Activated B cell treated with CpG ODN at 0.5 μM for 24 hours (primary cell): ENCODE measurements around the gene NAALADL2. TPM values are rescaled to one million over a fixed set of nuclear protein-coding genes. Genes with fewer than 3 reads are reported as not detected.

ENCODE experiments used
- ATAC-seq: fragments of 200-7000 bp; cut with Tn5 transposase; one replicate; pipeline ENCODE4 v1.10.0; 2021; ENCODE audit warnings: low read depth, mild to moderate bottlenecking, moderate library complexity
- CTCF ChIA-PET: fragments of 350-600 bp; sonication (Branson Sonifier 250); formaldehyde crosslinking; loops from one replicate; lab custom pipeline; 2021; ENCODE audit warnings: antibody characterized with exemption; lab: Charles Lee
- POLR2A ChIA-PET: fragments of 350-600 bp; sonication (Branson Sonifier 250); formaldehyde crosslinking; loops from one replicate; lab custom pipeline; 2021; ENCODE audit warnings: antibody characterized with exemption; lab: Charles Lee
- DNase-seq: peaks from one replicate; pipeline ENCODE4 v3.0.0; 2022
- H3K27ac Mint-ChIP-seq: one replicate; pipeline ENCODE4 v1.8.0; 2020; ENCODE audit warnings: mixed read lengths
- H3K27me3 Mint-ChIP-seq: one replicate; pipeline ENCODE4 v1.8.0; 2021; ENCODE audit warnings: mixed read lengths
- H3K36me3 Mint-ChIP-seq: one replicate; pipeline ENCODE4 v1.8.0; 2021; ENCODE audit warnings: low read depth, mixed read lengths
- H3K4me1 Mint-ChIP-seq: one replicate; pipeline ENCODE4 v1.8.0; 2021; ENCODE audit warnings: mixed read lengths
- H3K4me3 Mint-ChIP-seq: one replicate; pipeline ENCODE4 v1.8.0; 2020; ENCODE audit warnings: mild to moderate bottlenecking, mixed read lengths
- H3K9me3 Mint-ChIP-seq: one replicate; pipeline ENCODE4 v1.8.0; 2020; ENCODE audit warnings: mixed read lengths
- intact Hi-C: fragments of 100-400 bp; cut with micrococcal nuclease; formaldehyde crosslinking; loops from one replicate; pipeline ENCODE4 v1.15.1; 2024
- total RNA-seq: library from RNA; stranded (reverse); gene quantifications from 2 replicates; pipeline ENCODE4 v1.2.3, GENCODE V29; 2022
- TF ChIP-seq, protein P1 (sequence below): fragments of 200-600 bp; IDR thresholded peaks from one replicate; pipeline ENCODE4 v1.8.0; 2022; ENCODE audit warnings: antibody characterized with exemption, mild to moderate bottlenecking

Gene NAALADL2
- total RNA-seq, 1 donor from 2014 or later: not detected

DNA sequence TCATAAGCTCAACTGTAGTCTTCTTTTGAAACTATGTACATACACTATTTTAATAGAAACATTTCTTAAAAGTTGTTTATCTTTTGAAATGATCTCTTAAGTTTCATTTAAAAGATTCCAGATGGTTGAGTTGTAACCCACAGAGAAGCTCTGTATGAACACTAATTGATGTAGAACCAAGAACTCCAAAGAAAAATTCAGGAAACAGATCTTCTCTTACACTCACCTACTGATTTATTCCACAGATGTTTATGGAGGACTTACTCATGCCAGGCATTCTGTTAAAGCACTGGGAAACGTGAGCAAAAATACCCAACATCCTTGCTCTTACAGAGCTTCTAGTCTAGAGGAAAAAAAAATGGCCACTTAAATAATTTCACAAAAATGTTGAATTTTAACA, 551.1 kb downstream of the NAALADL2 start:
- POLR2A ChIA-PET: no interaction called here
- H3K27me3 Mint-ChIP-seq: no peaks in the 10 kb centered on the region
- ATAC-seq (no peak), DNase-seq (no peak)
- no peak overlapping the region for H3K4me3 Mint-ChIP-seq
- TF ChIP-seq, protein P1, sequence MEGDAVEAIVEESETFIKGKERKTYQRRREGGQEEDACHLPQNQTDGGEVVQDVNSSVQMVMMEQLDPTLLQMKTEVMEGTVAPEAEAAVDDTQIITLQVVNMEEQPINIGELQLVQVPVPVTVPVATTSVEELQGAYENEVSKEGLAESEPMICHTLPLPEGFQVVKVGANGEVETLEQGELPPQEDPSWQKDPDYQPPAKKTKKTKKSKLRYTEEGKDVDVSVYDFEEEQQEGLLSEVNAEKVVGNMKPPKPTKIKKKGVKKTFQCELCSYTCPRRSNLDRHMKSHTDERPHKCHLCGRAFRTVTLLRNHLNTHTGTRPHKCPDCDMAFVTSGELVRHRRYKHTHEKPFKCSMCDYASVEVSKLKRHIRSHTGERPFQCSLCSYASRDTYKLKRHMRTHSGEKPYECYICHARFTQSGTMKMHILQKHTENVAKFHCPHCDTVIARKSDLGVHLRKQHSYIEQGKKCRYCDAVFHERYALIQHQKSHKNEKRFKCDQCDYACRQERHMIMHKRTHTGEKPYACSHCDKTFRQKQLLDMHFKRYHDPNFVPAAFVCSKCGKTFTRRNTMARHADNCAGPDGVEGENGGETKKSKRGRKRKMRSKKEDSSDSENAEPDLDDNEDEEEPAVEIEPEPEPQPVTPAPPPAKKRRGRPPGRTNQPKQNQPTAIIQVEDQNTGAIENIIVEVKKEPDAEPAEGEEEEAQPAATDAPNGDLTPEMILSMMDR: no peak
- H3K4me1 Mint-ChIP-seq: no peaks in the 10 kb centered on the region
- intact Hi-C loops: no loop called here
- no peak overlapping the region for H3K27ac Mint-ChIP-seq
- CTCF ChIA-PET: no interaction called here
- H3K9me3 Mint-ChIP-seq: peaks cover 2% of the 10 kb centered on the region
- H3K36me3 Mint-ChIP-seq: no peaks in the 10 kb centered on the region

DNA sequence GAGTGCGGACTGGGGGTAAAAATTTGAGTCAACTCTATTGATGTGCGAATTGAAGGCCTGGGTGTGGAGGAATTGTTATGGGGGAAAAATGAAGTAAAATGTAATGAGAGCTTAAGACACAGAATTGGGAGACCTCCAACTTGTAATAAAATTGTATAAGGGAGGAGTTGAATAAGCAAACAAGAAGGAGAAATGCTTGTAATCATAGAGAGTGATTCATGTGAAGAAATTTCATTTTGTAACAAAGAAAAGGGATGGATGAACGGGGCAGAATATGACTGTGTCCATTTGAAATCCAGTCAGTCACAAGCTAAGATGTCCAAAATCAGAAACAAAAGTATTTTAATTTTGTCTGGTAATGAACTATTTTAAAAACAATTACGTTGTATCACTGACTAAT, 552.3 kb downstream of the NAALADL2 start:
- ATAC-seq (no peak), DNase-seq (no peak)
- Mint-ChIP-seq H3K27ac (no peak overlapping the region), H3K27me3 (no peaks in the 10 kb centered on the region), H3K36me3 (no peaks in the 10 kb centered on the region), H3K9me3 (no peaks in the 10 kb centered on the region), H3K4me1 (no peaks in the 10 kb centered on the region), H3K4me3 (no peak overlapping the region)
- TF ChIP-seq, protein P1: no peak
- POLR2A ChIA-PET: no interaction called here
- CTCF ChIA-PET: no interaction called here
- intact Hi-C loops: no loop called here

DNA sequence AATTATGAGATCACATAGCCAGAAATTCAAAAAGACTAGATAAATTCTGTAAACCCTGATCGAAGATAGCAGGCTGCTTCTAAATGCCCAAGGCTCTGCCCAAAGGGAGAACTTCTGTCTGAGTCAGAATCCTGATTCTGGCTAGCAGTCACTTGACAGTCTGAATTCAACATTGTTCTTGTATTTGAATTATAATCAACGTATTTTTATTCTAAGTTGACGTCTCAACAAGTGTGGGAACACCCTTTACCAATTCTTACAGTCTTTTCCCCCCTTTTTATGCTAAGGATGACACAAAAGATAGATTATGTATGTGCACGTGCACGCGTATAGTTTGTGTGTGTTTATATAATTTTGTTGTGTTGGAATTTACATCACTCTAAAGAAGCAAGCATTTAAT, 552.8 kb downstream of the NAALADL2 start:
- CTCF ChIA-PET: no interaction called here
- no peak for ATAC-seq
- POLR2A ChIA-PET: no interaction called here
- Mint-ChIP-seq H3K9me3 (no peaks in the 10 kb centered on the region), H3K4me1 (no peaks in the 10 kb centered on the region), H3K27ac (no peak overlapping the region), H3K27me3 (no peaks in the 10 kb centered on the region), H3K36me3 (no peaks in the 10 kb centered on the region), H3K4me3 (no peak overlapping the region)
- TF ChIP-seq, protein P1: no peak
- no peak for DNase-seq
- intact Hi-C loops: no loop called here

DNA sequence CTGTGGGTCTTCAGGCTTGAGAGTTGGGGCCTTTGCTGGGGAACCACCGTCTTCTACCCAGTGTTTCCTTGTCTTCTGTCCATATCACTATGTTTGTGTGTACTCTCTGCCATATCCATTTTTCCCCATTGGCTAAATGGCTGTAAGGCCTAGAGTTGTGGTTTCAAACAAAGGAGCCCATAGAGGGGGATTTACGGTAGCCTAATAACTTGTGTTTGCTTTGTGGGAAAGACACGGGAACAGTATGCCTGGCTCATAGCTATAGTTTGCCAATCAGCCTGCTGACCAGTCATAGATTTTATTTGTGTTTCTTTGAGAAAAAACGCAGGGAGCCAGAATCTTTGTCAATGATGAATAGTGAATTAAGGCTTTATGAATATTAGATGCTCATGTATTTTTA, 554.8 kb downstream of the NAALADL2 start:
- TF ChIP-seq, protein P1: no peak
- Mint-ChIP-seq H3K4me3 (no peak overlapping the region), H3K9me3 (no peaks in the 10 kb centered on the region), H3K27me3 (no peaks in the 10 kb centered on the region), H3K27ac (no peak overlapping the region), H3K4me1 (no peaks in the 10 kb centered on the region), H3K36me3 (no peaks in the 10 kb centered on the region)
- ChIA-PET CTCF (no interaction called here), POLR2A (no interaction called here)
- ATAC-seq: no peak
- intact Hi-C loops: no loop called here
- no peak for DNase-seq

DNA sequence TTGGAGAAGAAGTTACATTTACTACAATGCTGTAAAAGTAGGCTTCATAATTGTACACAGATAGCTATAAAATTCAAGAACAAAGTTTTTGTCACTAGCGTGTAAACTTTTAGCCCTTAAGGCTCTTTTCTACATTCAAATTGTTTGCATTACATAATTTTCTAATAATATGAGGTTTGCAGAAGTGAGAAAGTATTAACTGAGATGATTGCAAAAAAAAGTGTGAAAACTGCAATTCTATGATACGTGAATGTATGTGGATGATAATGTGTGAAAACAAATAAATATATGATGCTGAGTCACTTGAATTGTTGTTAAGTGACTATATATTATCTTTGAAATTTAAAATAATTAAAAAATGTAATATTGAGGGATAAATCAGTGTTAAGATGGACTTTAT, 557.5 kb downstream of the NAALADL2 start:
- DNase-seq (no peak), ATAC-seq (no peak)
- POLR2A ChIA-PET: no interaction called here
- no peaks in the 10 kb centered on the region for H3K27me3 Mint-ChIP-seq
- no peaks in the 10 kb centered on the region for H3K4me1 Mint-ChIP-seq
- no peaks in the 10 kb centered on the region for H3K36me3 Mint-ChIP-seq
- H3K27ac Mint-ChIP-seq: no peak overlapping the region
- no peak overlapping the region for H3K4me3 Mint-ChIP-seq
- no peaks in the 10 kb centered on the region for H3K9me3 Mint-ChIP-seq
- intact Hi-C loops: no loop called here
- CTCF ChIA-PET: no interaction called here
- TF ChIP-seq, protein P1: no peak
